HepG2 (cell line): Measurements from ENCODE around the gene CHD9. TPM values are rescaled to one million over a fixed set of nuclear protein-coding genes. Genes with fewer than 3 reads are reported as not detected.
"Not testable (repeated sequence)": the region's sequence is repeated elsewhere in the genome, so short reads cannot be mapped to it uniquely, and the experiment has no call there.

Experiments used
- ATAC-seq: fragments of 200-7000 bp; cut with Tn5 transposase; 3 replicates; pipeline ENCODE4 v1.9.1; 2020; ENCODE audit warnings: mild to moderate bottlenecking, moderate library complexity
- BruUV-seq: library from RNA; stranded (reverse); fragments of 400-500 nt; replicated peaks from 2 replicates; lab custom pipeline; 2021; lab: Mats Ljungman, UMichigan
- CTCF ChIA-PET: fragments of 300-600 bp; formaldehyde crosslinking; extraction: SDS; loops from one replicate; lab custom pipeline; 2021; ENCODE audit warnings: low total read pairs, inconsistent platforms, low intra/inter-chr PET ratio; lab: Yijun Ruan, JAX
- POLR2A ChIA-PET: fragments of 350-600 bp; sonication (Branson Sonifier 250); formaldehyde crosslinking; loops from one replicate; lab custom pipeline; 2020; ENCODE audit warnings: antibody characterized with exemption, inconsistent platforms; lab: Yijun Ruan, JAX
- DNase-seq: peaks from one replicate; pipeline ENCODE4 v3.0.0-alpha.2; 2015; ENCODE audit warnings: low spot score
- FAIRE-seq: peaks from 3 replicates; lab custom pipeline; 2011; peaks lifted over from hg19 to GRCh38; lab: Jason Lieb, UNC
- H2AFZ ChIP-seq: one replicate; pipeline ENCODE4 v1.6.1; 2011; ENCODE audit warnings: low read length, inconsistent platforms
- H3K27ac ChIP-seq: fragments of 300-600 bp; 3 replicates; pipeline ENCODE4 v1.8.0; 2011; ENCODE audit warnings: mixed run types, mild to moderate bottlenecking, mixed read lengths, low read length, inconsistent platforms; ENCODE audit not compliant: insufficient read depth; ENCODE audit errors: extremely low read length
- H3K27me3 ChIP-seq, 2 experiments: fragments of 200-600 bp in 1 of 2; 2 replicates in 1 of 2; 3 replicates in 1 of 2; pipeline versions ENCODE4 v1.6.0 to v1.8.0; 2011; ENCODE audit warnings: low read length in 2 of 2, mild to moderate bottlenecking in 2 of 2, moderate library complexity in 2 of 2, inconsistent platforms in 1 of 2; ENCODE audit not compliant: insufficient read depth in 2 of 2, control insufficient read depth in 1 of 2
- H3K36me3 ChIP-seq, 2 experiments: fragments of 200-600 bp in 1 of 2; replicated peaks in 1 of 2; 2 replicates in 1 of 2; 3 replicates in 1 of 2; pipeline versions ENCODE4 v1.5.1 to v1.8.0; 2011; ENCODE audit warnings: low read length in 2 of 2, inconsistent platforms in 1 of 2; ENCODE audit not compliant: insufficient read depth in 2 of 2, control insufficient read depth in 1 of 2
- H3K4me1 ChIP-seq: 2 replicates; pipeline ENCODE4 v1.5.1; 2012; ENCODE audit warnings: low read length, inconsistent platforms; ENCODE audit not compliant: insufficient read depth
- H3K4me2 ChIP-seq: 2 replicates; pipeline ENCODE4 v1.6.0; 2011; ENCODE audit warnings: low read depth, low read length, inconsistent platforms
- H3K4me3 ChIP-seq, 3 experiments: fragments of 200-600 bp in 1 of 3; sonication (generic), shearing (Covaris generic) in 1 of 3; replicated peaks in 1 of 3; 2 replicates each; pipeline ENCODE4 v1.5.1; 2011 to 2016; ENCODE audit warnings: low read length in 3 of 3, inconsistent platforms in 2 of 3, low read depth in 2 of 3, mild to moderate bottlenecking in 2 of 3, control low read depth in 1 of 3, mixed read lengths in 1 of 3; ENCODE audit not compliant: insufficient read depth in 1 of 3
- H3K79me2 ChIP-seq: one replicate; pipeline ENCODE4 v1.6.1; 2011; ENCODE audit warnings: low read length, inconsistent platforms; ENCODE audit not compliant: insufficient read depth
- H3K9ac ChIP-seq: 2 replicates; pipeline ENCODE4 v1.6.0; 2011; ENCODE audit warnings: mild to moderate bottlenecking, low read depth, low read length, inconsistent platforms; ENCODE audit not compliant: insufficient read depth
- H3K9me3 ChIP-seq: 2 replicates; pipeline ENCODE4 v1.5.1; 2012; ENCODE audit warnings: mild to moderate bottlenecking, low read length
- H4K20me1 ChIP-seq: 2 replicates; pipeline ENCODE4 v1.6.0; 2011; ENCODE audit warnings: inconsistent platforms, mild to moderate bottlenecking, low read length, moderate library complexity; ENCODE audit not compliant: insufficient read depth
- HNF4A ChIP-seq: sonication (generic); formaldehyde crosslinking; IDR thresholded peaks from 2 replicates; pipeline ENCODE4 v1.4.0; 2020; ENCODE audit warnings: missing genetic modification reagents
- ZBTB2 ChIP-seq: sonication (generic); formaldehyde crosslinking; IDR thresholded peaks from 2 replicates; pipeline ENCODE4 v1.8.0; 2022; ENCODE audit warnings: low read depth, missing genetic modification reagents
- ZNF564 ChIP-seq: sonication (generic); formaldehyde crosslinking; IDR thresholded peaks from 2 replicates; pipeline ENCODE4 v1.8.1; 2023; ENCODE audit warnings: mild to moderate bottlenecking, missing genetic modification reagents
- WGBS: methylation state at CpG from one replicate; pipeline ENCODE4 v1.1.6; 2017; ENCODE audit warnings: low lambda C conversion rate; 5-methylcytosine and 5-hydroxymethylcytosine counted together
- in situ Hi-C: cut with HindIII; loops from 2 replicates; pipeline ENCODE4 v1.10.0; 2017; ENCODE audit warnings: low pct_unique_long_range_greater_than_20kb; ENCODE audit not compliant: extremely low pct_ligation_motif_present
- intact Hi-C: fragments of 100-400 bp; cut with micrococcal nuclease; formaldehyde crosslinking; loops from one replicate; pipeline ENCODE4 v1.10.0; 2022; ENCODE audit not compliant: unreplicated experiment
- polyA plus RNA-seq, 8 experiments: library from polyadenylated mRNA; depleted of rRNA in 3 of 8; stranded (reverse) in 7 of 8; unstranded in 1 of 8; fragments of >200 nt; fragmentation: Illumina TruSeq in 4 of 8; extraction: Trizol in 4 of 8; gene quantifications; 2 replicates each; pipeline versions ENCODE4 v1.2.1 to v1.2.3, GENCODE V29; 2011 to 2016; ENCODE audit warnings: low read depth in 4 of 8, missing spikeins in 1 of 8, mixed read lengths in 1 of 8; ENCODE audit not compliant: insufficient read depth in 1 of 8
- total RNA-seq, 5 experiments: library from RNA; depleted of rRNA; stranded (reverse); fragments of >200 nt; fragmentation: Illumina TruSeq; extraction: Trizol; gene quantifications; 2 replicates each; pipeline ENCODE4 v1.2.3, GENCODE V29; 2016; ENCODE audit warnings: low read depth in 1 of 5

The CHD9 gene
- total and polyA plus RNA-seq, 2 of the 13 experiments (the other 11 are each of a cell fraction or from before 2014, with no cell fraction given) = 23.4 to 27.7 TPM

GRCh38 chr16:53075461-53075860, 20.7 kb downstream of the CHD9 start:
- H4K20me1 ChIP-seq = peaks cover 11% of the 10 kb centered on the region; the same call in 1 of the 2 replicates
- CTCF ChIA-PET = not testable (repeated sequence)

GRCh38 chr16:53078247-53078646, 23.5 kb downstream of the CHD9 start:
- H4K20me1 ChIP-seq = peaks cover 11% of the 10 kb centered on the region; the same call in 1 of the 2 replicates
- H3K9me3 ChIP-seq = peaks cover 6% of the 10 kb centered on the region; the same call in 1 of the 2 replicates
- no peaks in the 10 kb centered on the region for H3K27me3 ChIP-seq
- in situ Hi-C loops = no loop called here
- H3K4me3 ChIP-seq = no peak overlapping the region
- no peak overlapping the region for H3K9ac ChIP-seq
- POLR2A ChIA-PET = no interaction called here
- no peak overlapping the region for H2AFZ ChIP-seq
- no peak for DNase-seq
- CTCF ChIA-PET = no interaction called here
- H3K4me2 ChIP-seq = no peak overlapping the region
- TF ChIP-seq ZNF564 (CRISPR knock-in tag) (peak; percentile 99), ZBTB2 (no peak), HNF4A (CRISPR knock-in tag) (0 out of 2 replicates have a peak, but pooled peaks have one; percentile 42)
- TF ChIP-seq, all 625 proteins: peak for 2
- no peak overlapping the region for H3K27ac ChIP-seq
- no TSS peak for BruUV-seq
- ATAC-seq = no peak
- H3K79me2 ChIP-seq = peaks cover 57% of the 10 kb centered on the region
- H3K4me1 ChIP-seq = peaks cover 13% of the 10 kb centered on the region
- FAIRE-seq = no peak
- intact Hi-C loops = loop anchor here (2.0 kb wide), 1 partner anchor 15 kb away; no protein-coding TSS in a partner anchor
- WGBS = 91% methylated on average over 2 of the region's 2 CpGs
- peaks cover 0 to 3% of the 10 kb centered on the region in 2 experiments; a peak in 2 of 5 replicates for H3K36me3 ChIP-seq

More at GRCh38 chr16:53075461-53075860, 20.7 kb downstream of the CHD9 start:
- intact Hi-C loops, H3K36me3 ChIP-seq, POLR2A ChIA-PET, H3K4me3 ChIP-seq, H3K27ac ChIP-seq, BruUV-seq, FAIRE-seq, H3K4me1 ChIP-seq, H3K27me3 ChIP-seq, in situ Hi-C loops, H3K9me3 ChIP-seq, DNase-seq, ATAC-seq, H2AFZ ChIP-seq, H3K9ac ChIP-seq, H3K4me2 ChIP-seq: not testable (repeated sequence)
- peaks cover 59% of the 10 kb centered on the region for H3K79me2 ChIP-seq
- 96% methylated on average over 7 of the region's 7 CpGs for WGBS
